ENCODE results near the gene AP4E1.
"Not testable (repeated sequence)": the region's sequence is repeated elsewhere in the genome, so short reads cannot be mapped to it uniquely, and the experiment has no call there.

Gene AP4E1

DNA sequence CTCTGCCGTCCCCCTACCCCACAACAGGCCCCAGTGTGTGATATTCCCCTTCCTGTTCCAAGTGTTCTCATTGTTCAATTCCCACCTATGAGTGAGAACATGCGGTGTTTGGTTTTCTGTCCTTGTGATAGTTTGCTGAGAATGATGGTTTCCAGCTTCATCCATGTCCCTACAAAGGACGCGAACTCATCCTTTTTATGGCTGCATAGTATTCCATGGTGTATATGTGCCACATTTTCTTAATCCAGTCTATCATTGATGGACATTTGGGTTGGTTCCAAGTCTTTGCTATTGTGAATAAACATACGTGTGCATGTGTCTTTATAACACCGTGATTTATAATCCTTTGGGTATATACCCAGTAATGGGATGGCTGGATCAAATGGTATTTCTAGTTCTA is 46.4 kb downstream of the AP4E1 start:
- DNase-seq: not testable (repeated sequence)

- no peak for DNase-seq
Observed at GRCh38 chr15:50959717-50960116, 51.2 kb downstream of the AP4E1 start.

GRCh38 chr15:50964075-50964474 is 55.6 kb downstream of the AP4E1 start:
- no peak for DNase-seq

DNA sequence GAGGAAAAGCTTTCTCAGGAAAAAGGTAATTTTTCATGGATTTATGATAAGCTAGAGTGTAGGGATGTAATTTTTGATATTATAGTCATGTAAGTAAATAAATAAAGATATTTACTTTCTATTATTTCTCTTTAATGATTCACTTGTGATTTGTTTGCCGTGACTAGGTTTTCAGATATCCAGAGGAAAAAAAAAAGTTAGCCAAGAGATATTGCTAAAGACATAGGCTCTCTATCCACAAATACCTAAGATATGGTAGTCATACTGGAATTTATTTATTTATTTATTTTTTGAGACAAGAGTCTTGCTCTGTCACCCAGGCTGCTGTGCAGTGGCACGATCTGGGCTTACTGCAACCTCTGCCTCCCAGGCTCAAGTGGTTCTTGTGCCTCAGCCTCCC is 59.9 kb downstream of the AP4E1 start:
- DNase-seq: no peak

DNA sequence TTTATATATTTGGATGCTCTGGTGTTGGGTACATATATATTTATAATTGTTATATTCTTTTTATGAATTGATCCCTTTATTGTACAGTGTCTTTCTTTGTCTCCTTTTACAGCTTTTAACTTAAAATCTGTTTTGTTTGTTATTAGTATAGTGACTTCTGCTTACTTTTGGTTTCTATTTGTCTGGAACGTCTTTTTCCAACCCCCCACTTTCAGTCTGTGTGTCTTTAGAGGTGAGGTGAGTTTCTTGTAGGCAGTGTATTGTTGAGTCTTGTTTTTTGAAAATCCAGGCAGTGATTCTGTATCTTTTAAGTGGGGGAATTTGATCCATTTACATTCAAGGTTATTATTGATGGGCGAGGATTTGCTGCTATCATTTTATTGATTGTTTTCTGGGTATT is 62.0 kb downstream of the AP4E1 start:
- no peak for DNase-seq

DNA sequence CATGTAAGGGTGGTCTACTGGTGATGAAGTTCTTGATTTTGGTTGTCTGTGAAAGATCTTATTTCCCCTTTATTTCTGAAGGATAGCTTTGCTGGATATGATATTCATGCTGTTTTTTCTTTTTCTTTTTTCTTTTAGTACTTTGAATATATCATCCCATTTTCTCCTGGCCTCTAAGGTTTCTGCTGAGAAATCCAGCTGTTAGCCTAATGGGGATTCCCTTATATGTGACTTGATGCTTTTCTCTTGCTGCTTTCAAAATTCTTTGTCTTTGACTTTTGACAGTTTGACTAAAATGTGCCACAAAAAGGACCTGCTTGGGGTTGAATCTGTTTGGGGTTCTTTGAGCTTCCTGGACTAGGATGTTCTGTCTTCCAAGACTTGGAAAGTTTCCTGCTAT is 62.6 kb downstream of the AP4E1 start:
- no peak for DNase-seq

GRCh38 chr15:50971542-50971941 is 63.1 kb downstream of the AP4E1 start:
- no peak for DNase-seq

DNA sequence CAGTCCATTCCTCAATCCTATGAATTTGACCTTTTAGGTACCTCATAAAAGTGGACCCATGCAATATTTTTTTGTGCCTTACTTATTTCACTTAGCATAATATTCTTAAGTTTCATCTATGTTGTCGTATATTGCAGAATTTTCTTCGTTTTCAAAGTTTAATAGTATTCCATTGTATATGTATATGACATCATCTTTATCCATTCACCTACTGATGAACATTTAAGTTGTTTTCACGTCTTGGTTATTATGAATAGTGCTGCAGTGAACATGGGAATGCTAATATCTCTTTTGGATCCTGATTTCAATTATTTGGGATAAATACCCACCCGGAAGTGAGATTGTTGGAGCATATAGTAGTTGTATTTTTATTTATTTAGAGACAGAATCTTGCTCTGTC is 65.1 kb downstream of the AP4E1 start:
- DNase-seq: no peak

DNA sequence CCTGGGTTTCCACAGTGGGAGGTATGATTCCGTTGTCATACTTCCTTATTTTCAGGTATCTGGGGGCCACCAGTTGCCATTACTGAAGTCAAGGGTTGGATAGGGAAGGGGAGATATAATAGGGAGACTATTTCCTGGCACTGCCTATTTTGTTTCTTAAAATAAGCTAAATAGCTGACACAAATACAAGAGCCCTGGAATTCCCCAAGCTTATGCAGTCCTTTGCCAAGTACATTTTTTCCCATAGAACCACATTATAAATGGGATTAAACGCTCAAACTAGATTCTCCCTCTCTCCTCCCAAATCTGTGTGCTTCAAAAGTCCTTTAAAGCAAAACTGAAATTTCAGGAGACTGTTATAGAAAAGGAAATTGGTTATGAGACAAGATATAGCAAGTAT is 68.7 kb downstream of the AP4E1 start:
- DNase-seq: no peak

DNA sequence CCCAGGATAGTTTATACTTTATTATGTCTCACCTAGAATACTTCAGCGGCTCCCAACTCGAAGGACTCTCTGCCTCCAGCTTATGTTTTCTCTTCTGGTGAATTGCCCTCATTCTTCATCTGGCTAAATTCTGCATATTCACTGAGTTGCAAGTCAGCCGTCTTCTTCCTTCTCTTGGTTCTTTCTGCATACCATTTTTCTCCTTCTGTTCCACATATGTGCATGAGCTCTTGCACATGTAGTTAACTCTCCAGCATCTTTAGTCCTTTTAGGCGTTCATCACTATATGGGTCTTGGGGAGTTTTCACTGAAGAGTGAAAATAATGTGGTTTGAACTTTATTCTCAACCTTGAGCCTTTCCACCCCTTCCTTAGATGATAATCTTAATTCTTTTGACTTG is 70.1 kb downstream of the AP4E1 start:
- DNase-seq: no peak

- no peak for DNase-seq
Observed at GRCh38 chr15:50979041-50979440, 70.6 kb downstream of the AP4E1 start.

GRCh38 chr15:50993598-50993997 is 85.1 kb downstream of the AP4E1 start:
- no peak for DNase-seq

DNA sequence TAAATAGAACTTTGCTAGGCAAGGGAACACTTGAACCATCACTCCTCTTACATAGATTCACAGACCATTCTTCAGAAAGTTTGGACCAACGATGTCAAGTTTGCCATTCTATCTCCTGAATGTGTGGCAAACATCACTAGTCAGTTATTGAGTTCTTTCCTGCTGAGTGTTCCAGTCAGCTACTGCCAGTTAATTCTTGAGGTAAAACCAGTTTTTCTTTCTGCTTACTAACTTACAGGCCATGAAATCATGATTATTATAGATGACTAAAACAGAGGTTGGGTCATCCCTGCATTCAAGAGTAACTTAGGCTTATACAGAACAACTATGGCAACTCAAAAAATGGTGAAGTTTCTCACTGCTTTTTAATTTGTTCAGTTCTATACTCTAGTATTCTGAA is 88.2 kb downstream of the AP4E1 start:
- no peak for DNase-seq

- no peak for DNase-seq
Observed at GRCh38 chr15:50997371-50998051, 89.0 kb downstream of the AP4E1 start.

GRCh38 chr15:51004103-51004551 is 95.6 kb downstream of the AP4E1 start:
- no peak for DNase-seq

DNA sequence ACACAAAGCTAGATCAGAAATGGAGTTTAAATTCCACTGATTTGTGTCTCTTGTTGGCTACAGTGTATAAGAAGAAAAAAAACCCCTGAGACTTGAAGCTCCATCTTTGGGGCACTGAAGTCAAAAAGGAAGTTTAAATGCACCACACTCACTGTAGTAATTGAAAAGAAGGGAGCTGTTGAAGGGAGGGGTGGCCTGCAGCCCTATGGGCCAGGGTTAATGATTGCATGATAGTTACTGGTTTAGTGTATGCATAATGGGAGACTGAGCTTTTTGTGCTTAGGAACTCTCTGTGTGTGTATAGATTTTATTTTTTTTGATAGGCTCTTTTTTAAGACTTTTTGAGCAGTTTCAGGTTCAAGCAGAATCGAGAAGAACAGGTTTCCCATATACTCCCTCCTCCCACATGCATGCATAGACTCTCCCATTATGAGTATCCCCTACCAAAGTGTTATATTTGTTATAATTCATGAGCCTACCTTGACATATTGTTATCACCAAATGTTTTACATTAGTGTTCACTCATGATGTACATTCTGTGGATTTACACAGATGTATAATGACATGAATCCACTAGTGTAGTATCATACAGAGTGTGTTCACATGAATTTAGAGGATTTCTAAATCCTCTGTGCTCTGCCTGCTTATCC is 98.0 kb downstream of the AP4E1 start:
- no peak for DNase-seq

GRCh38 chr15:51007131-51007666 is 98.7 kb downstream of the AP4E1 start:
- DNase-seq: no peak

- no peak for DNase-seq
Observed at GRCh38 chr15:51011212-51011611, 102.7 kb downstream of the AP4E1 start.

DNA sequence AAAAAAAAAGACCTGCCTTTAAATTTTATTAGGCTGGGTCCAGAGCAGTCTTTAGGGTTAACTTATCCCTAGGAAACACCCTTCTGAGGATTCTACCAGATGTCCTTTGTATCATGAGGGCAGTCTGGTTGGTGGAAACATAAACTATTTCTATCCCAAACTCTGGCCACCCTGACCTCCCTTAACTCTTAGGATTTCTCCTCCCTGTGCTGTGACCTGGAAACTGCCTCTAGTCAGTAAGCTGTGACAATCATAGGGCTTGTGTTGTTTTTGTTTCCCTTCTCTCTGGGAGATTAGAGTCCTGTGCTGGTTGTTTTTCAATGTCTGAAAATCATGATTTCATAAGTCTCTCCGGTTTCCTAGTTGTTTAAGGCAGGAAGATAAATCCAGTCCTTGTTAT is 108.1 kb downstream of the AP4E1 start:
- no peak for DNase-seq

DNA sequence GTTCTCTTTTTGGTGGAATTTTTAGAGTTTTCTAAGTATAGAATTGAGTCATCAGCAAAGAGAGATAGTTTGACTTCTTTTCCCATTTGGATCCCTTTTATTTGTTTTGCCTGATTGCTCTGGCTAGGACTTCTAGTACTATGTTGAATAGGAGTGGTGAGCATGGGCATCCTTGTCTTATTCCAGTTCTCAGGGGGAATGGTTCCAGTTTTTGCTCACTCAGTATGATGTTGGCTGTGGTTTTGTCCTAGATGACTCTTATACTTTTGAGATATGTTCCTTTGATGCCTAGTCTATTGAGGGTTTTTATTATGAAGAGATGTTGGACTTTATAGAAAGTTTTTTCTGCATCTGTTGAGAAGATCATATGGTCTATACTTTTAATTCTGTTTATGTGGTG is 113.7 kb downstream of the AP4E1 start:
- no peak for DNase-seq

DNA sequence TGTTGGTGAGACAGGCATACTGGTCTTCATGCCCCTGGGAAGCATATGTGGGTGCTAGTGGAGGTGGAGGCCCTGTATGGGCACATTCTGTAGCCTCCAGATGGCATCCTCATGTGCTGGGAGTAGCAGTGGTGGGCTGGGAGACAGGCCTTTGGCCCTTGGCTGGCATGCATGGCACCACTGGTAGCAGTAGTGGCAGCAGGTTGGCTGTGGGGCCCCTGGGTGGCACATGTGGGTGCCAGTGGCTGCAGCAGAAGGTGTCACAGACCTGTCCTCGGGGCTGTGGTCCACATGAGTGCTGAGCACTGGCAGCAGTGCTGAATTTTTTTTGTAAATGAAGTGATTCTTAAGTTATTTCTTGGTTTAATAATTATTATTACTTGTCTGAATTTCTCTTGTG is 115.0 kb downstream of the AP4E1 start:
- DNase-seq: no peak

- no peak for DNase-seq
Observed at GRCh38 chr15:51024735-51025453, 116.4 kb downstream of the AP4E1 start.

- no peak for DNase-seq
Observed at GRCh38 chr15:51025454-51025846, 117.0 kb downstream of the AP4E1 start.

Measured in KG1 (cell line).